Measurements from ENCODE around the gene LIN52. TPM values are rescaled to one million over a fixed set of nuclear protein-coding genes. Genes with fewer than 3 reads are reported as not detected.

Gene LIN52
- total and polyA plus RNA-seq, 4 donors: 3.8 to 9.9 (median 5.3) TPM

DNA sequence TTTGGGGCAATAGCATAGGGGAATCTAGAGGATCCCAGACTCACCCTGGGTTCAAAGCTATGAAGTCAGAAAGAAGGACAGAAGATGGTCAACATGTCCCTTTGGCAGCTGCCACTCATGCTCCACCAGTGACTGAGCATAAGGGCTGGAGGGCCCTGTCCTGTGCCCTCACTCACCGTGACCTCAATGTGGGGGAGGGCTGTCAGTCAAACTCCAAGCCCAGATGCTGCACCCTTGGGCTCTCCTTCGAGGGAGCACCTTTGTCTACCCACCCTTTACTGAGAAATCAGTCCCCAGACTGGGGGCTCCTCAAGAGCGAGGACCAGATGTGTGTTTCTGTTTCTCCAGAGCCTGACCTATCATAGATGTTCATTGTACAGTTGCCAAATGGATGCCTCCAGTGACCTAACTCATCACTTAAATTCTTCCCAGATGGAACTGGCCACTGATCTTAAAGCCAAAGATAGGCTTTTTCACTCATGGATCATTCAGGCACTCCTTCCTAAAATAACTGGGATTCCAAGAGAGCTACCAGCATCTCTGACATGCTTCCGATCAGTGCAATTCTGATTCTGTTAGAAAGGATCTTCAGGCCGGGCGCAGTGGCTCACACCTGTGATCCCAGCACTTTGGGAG, 127.3 kb downstream of the LIN52 start:
- no peaks in the 10 kb centered on the region for H3K27me3 ChIP-seq (ENCODE audit: control insufficient read depth in 4 of 4, insufficient read depth in 4 of 4, low read length in 3 of 4)
- no peak for DNase-seq (ENCODE audit: low spot score)
- 91% methylated on average over 6 of the region's 6 CpGs for WGBS
- H3K9ac ChIP-seq (ENCODE audit: low read depth in 1 of 2, low read length in 2 of 2): no peak overlapping the region
- no peak overlapping the region for H3K27ac ChIP-seq (ENCODE audit: low read depth in 1 of 2, low read length in 2 of 2)
- H3K36me3 ChIP-seq (ENCODE audit: control insufficient read depth in 4 of 4, insufficient read depth in 3 of 4, low read depth in 1 of 4, low read length in 3 of 4): no peaks in the 10 kb centered on the region
- H3K4me3 ChIP-seq (ENCODE audit: low read depth in 1 of 3, low read length in 3 of 3): no peak overlapping the region
- no peaks in the 10 kb centered on the region for H3K9me3 ChIP-seq (ENCODE audit: control insufficient read depth in 4 of 4, low read length in 3 of 4)
- no peak for TF ChIP-seq REST (IDR thresholded peaks at IDR 0.05)
- no peak for TF ChIP-seq HNF4A (conservative IDR thresholded peaks at IDR 0.05)
- TF ChIP-seq NR2F2 (IDR thresholded peaks at IDR 0.05): no peak
- no peak for TF ChIP-seq ZBTB33 (IDR thresholded peaks at IDR 0.05)
- TF ChIP-seq YY1 (IDR thresholded peaks at IDR 0.05): no peak
- TF ChIP-seq FOXA1 (IDR thresholded peaks at IDR 0.05): no peak
- no peak for TF ChIP-seq EGR1 (IDR thresholded peaks at IDR 0.05; ENCODE audit: low read depth in 2 of 2)
- TF ChIP-seq, protein P1, sequence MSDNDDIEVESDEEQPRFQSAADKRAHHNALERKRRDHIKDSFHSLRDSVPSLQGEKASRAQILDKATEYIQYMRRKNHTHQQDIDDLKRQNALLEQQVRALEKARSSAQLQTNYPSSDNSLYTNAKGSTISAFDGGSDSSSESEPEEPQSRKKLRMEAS (IDR thresholded peaks at IDR 0.05): no peak
- no peak for TF ChIP-seq ATF3 (IDR thresholded peaks at IDR 0.05)
- no peak for TF ChIP-seq TAF1 (conservative IDR thresholded peaks at IDR 0.05)
- no peak for TF ChIP-seq RXRA (IDR thresholded peaks at IDR 0.05)
- no peaks in the 10 kb centered on the region for H3K4me1 ChIP-seq (ENCODE audit: control insufficient read depth in 4 of 4, insufficient read depth in 4 of 4, low read length in 3 of 4)

GRCh38 chr14:74213907-74214803, 129.4 kb downstream of the LIN52 start:
- 90% methylated on average over 21 of the region's 21 CpGs for WGBS
- H3K36me3 ChIP-seq (ENCODE audit: control insufficient read depth in 4 of 4, insufficient read depth in 3 of 4, low read depth in 1 of 4, low read length in 3 of 4): no peaks in the 10 kb centered on the region
- DNase-seq (ENCODE audit: low spot score): no peak
- no peak overlapping the region for H3K27ac ChIP-seq (ENCODE audit: low read depth in 1 of 2, low read length in 2 of 2)
- TF ChIP-seq, protein P1 (IDR thresholded peaks at IDR 0.05): no peak
- no peak for TF ChIP-seq GABPA (IDR thresholded peaks at IDR 0.05 in 1 of 2, conservative IDR thresholded peaks at IDR 0.05 in 1 of 2)
- TF ChIP-seq, protein P2, sequence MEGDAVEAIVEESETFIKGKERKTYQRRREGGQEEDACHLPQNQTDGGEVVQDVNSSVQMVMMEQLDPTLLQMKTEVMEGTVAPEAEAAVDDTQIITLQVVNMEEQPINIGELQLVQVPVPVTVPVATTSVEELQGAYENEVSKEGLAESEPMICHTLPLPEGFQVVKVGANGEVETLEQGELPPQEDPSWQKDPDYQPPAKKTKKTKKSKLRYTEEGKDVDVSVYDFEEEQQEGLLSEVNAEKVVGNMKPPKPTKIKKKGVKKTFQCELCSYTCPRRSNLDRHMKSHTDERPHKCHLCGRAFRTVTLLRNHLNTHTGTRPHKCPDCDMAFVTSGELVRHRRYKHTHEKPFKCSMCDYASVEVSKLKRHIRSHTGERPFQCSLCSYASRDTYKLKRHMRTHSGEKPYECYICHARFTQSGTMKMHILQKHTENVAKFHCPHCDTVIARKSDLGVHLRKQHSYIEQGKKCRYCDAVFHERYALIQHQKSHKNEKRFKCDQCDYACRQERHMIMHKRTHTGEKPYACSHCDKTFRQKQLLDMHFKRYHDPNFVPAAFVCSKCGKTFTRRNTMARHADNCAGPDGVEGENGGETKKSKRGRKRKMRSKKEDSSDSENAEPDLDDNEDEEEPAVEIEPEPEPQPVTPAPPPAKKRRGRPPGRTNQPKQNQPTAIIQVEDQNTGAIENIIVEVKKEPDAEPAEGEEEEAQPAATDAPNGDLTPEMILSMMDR (IDR thresholded peaks at IDR 0.05; ENCODE audit: low read depth, low read length, missing input control): no peak
- no peak for TF ChIP-seq HNF4G (IDR thresholded peaks at IDR 0.05)
- no peak for TF ChIP-seq RXRA (IDR thresholded peaks at IDR 0.05)
- TF ChIP-seq FOXA1 (IDR thresholded peaks at IDR 0.05): no peak
- no peak for TF ChIP-seq REST (IDR thresholded peaks at IDR 0.05)
- no peak for TF ChIP-seq EGR1 (IDR thresholded peaks at IDR 0.05; ENCODE audit: low read depth in 2 of 2)
- TF ChIP-seq ATF3 (IDR thresholded peaks at IDR 0.05): no peak
- TF ChIP-seq SP1 (IDR thresholded peaks at IDR 0.05): no peak
- no peak for TF ChIP-seq RAD21 (IDR thresholded peaks at IDR 0.05)
- peaks cover 0 to 4% (median 1%) of the 10 kb centered on the region in 4 donors for H3K27me3 ChIP-seq (ENCODE audit: control insufficient read depth in 4 of 4, insufficient read depth in 4 of 4, low read length in 3 of 4)
- no peaks in the 10 kb centered on the region for H3K9me3 ChIP-seq (ENCODE audit: control insufficient read depth in 4 of 4, low read length in 3 of 4)
- H3K4me3 ChIP-seq (ENCODE audit: low read depth in 1 of 3, low read length in 3 of 3): no peak overlapping the region
- H3K9ac ChIP-seq (ENCODE audit: low read depth in 1 of 2, low read length in 2 of 2): no peak overlapping the region
- H3K4me1 ChIP-seq (ENCODE audit: control insufficient read depth in 4 of 4, insufficient read depth in 4 of 4, low read length in 3 of 4): peaks cover 2 to 6% (median 4%) of the 10 kb centered on the region in 4 donors

Data from liver (tissue), 9 donors.